GOT3 (cell line): ENCODE measurements around the gene SOD3.

Source experiments
- DNase-seq: peaks from one replicate; lab custom pipeline; 2025; ENCODE audit warnings: mixed read lengths; lab: John Stamatoyannopoulos, UW

Gene SOD3

DNA sequence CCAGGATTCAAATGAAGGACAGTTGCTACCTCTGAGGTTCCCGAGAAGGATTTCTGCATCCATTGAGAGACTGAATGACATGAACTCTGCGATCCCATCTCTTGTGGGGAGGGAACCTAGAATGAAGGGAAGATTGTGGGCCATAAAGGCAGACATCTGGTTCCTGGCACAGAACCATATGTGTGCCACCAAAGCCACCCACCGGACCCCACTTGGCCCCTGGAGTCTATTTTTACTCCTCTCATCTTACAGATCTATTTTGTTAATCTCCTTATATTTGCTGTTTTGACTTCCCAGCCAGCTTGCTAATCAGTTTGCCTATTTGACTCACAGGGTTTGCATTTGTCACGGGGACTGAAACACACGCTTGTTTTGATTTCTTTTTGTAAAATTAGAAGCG lies 7.3 kb downstream of the SOD3 start:
- no peak for DNase-seq

DNA sequence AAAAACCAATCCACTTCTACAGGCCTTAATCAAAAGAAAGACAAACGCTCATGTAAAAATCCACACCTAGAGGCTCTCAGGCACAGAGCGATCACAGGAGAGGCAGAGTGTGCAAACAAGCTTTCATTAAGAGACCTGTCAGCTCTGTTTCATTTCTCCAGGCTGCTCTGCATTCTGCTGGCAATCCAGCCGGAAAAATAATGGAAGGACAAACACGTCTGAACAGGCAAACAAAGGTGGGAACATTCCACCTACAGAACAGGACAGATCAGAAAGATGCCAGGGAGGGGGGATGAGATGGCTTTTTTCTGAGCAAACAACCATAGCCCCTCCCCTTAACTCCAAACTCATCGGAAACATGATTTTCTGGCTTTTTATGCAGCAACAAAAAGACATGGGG lies 9.7 kb downstream of the SOD3 start:
- DNase-seq, result no peak

DNA sequence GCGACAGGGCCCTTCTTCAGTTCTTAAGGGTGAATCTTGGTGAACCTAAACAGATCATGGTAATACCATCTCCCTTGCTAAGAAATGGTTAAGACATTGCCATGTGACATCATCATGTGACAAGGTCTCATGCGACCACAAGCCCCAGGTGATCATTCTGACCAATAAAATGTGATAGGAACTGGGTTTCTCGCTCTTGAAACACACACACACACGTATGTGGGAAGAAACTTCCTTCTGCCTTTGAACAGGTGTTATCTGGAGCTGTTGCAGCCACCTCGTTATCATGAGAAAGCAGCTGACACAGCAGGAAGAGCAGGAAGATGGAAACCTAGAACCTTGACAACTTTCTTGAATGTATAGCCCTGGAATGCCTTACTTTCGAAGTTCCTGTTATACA lies 10.2 kb downstream of the SOD3 start:
- no peak for DNase-seq

DNA sequence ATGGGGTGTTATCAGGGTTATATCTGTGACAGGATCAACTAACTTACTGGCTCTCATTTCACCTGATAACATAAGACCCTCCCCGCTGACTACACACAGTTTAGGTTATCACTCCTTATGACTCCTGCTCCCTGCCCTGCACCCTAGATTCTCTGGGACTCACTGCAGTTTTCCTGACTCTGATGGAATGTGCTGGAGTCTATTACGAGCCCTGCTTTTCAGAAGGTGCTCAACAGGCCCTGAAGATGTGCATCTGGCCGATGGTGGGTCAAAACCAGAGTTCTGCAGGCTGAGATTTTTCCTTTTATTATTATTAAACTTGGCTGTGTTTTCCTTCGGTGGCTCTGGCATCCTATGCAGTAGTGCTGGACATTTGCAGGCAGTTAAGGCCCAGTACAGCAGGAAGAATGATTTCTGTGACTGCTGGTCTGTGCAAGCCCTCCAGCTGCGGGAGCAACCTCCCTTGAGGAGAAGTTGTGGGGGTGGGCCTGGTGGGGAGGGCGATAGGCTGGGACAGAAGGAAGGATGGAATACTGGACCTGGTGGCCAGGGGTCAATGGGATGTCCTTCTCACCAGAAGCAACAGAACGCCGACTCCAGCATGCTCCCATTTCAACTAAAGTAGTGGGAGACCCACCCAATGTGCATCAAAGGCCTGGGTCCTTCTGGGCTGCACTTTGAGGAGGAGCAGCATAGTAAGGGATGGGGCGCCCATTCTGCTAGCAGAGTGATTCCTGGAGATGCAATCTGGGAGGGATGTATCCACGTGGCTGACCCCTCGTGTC lies 11.0 kb downstream of the SOD3 start:
- no peak for DNase-seq

DNA sequence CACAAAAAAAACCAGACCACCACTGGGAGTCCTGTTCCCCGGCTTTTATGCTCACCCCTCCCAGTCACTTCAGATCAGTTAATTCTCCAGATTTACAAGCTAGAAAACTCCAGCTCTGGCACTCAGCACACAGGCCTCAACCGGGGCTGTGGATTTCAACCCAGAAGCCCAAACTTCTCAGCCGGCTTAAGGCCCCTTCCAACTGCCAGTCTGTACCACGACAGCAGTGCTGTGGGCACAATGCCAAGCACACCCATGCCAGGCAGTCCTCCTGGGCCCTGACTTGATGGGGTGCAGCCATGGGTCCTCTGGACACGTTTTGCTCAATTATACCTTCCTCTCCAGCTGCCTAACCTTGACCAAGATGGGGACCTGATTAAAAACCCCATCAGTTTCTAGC lies 12.2 kb downstream of the SOD3 start:
- DNase-seq, result no peak

DNA sequence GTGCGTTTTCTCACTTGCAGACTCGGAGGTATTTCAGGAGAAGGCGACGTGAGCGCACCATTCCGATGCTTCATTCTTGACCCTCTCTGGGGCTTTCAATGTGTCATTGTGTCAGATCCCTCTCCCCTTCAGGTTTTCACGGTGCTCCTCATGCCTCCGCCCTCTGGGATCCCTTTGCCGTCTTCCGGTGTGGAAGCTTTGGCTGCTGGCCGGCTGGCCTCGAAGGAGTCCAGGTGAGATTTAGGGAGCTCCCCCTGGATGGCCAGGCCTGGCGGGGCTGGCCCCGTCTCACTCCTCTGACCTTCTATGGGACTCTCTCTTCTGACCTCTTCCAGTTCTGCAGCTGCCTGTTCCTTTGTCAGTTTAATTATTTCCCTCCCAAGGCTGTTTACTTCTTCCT lies 12.9 kb downstream of the SOD3 start:
- DNase-seq, result no peak

DNA sequence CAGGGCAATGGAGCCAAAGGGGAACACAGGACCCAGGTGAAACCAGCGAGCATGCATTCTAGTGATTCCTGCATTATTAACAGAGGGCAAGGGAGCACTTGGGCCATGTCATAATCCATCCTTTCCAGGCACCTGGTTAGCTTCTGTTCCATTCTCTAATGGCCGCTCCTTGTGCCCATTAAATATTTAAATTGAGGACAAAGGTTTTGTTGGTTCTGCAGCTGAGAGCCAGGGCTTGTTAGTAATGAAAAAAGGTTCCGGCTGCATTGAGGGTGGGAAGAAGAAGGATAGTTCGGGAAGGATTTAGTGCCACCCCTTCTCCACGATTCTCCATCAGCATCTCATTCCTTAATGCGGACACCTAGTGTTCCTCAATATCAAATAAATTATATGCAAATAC lies 13.6 kb downstream of the SOD3 start:
- no peak for DNase-seq

DNA sequence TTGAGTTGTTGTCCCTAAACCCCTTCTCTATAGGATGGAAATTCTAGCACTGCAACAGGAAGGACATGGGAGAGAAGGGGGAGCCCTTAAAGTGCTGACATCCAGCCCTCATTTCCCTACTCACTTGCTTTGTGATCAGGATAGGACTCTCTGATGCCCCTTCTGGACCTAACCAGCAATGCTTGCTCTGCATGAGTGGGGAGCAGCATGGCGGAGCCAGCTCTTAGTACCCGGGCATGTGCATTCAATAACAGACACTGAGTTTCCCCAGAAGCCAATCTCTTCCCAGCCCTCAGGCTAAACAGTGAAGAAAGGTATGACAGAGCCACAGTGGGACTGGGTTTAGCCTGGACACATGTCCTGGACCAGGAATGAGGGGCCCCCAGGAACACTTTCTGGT lies 14.0 kb downstream of the SOD3 start:
- no peak for DNase-seq

DNA sequence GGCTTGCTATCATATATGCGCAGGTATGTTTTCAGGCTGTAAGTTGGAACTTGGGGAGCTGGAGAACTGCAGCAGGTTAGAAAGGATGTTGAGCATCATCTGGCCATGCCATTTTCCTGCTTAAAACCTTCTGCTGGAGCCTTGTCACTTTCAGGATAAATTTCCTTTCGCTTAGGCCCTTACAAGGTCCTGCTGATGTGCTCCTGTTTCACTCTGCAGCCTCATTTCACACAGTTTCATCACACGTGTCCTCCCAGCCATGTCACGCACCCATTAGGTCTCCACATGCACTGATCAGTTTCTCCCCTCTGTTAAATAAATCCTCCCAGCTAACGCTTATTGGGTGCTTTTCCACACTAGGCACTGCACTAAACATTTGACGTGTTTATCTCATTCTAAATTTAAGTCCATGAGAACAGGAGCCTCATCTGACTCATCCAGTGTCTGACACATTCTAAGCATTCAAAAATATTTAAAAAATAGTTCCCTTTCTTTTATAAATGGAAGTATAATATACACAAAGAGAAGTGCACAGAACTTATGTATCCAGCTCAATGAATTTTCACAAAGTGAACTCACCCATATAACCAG lies 14.5 kb downstream of the SOD3 start:
- DNase-seq, result no peak

DNA sequence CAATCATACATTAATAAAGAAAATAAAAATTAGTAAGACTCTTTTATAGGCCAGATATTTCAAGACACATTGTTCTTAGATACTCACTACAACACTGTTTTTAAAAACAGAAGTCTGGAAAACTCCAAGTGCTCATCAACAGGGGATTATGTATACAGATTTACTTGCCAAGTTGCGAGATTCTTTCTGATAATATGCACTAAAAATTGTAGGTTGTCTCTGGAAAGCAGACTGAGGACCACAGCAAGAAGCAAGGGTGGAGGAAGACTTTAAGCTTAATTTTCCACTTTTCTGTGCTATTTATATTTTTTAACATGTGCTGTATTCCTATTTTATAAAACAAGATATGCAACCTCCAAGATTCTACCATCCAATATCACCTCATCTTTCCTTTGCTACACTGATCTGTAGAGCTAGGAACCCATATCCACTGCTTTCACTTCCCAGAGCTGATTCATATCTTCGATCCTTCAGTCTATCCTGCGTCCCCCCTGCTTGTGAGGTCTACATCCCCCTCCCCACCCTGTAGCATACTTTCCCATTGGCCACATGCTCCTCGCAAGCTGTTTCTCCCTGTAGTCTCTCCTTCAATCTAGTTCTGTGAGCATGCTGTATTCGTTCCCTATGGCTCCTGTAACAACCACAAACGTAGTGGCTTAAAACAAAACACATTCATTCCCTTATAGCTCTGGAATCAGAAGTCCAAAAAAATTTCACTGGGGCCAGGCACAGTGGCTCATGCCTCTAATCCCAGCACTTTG lies 15.7 kb downstream of the SOD3 start:
- DNase-seq, result no peak

DNA sequence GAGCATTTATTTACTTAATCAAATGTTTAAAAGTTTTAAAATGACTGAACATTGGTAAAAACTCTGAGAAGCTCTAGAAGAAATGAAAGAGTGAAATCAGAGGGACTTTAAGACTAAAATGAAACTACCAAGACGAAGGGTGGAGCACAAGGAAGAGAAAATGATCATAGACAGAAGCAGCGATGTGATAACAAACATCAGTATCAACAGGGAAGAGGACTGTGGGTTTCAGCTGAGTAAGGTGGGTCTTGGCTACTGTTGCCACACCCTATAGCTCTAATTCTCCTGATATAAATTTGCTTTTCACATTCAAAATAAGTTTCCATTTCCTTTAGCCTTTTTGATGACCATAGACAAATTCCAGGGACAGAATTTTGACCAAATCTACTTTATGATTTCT lies 18.4 kb downstream of the SOD3 start:
- DNase-seq, result no peak

DNA sequence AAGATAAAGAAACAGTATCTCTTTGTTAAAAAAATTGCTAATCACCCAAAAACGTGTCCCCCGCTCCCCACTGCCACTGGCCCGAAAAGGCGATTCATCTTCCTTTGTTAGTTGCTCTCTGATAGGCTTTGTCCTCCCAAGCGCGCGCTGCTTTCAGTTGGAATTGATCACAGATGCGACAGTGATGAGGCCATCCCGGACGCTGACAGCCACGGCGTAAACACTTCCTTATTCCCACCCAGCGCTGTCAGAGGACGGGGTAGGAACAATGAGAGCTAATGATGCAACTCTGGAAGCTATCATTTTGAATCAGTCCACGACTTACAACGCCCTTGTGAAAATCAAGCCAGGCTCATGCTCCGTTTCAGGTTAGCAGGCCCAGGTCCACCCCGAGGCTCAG lies 21.4 kb downstream of the SOD3 start:
- no peak for DNase-seq

DNA sequence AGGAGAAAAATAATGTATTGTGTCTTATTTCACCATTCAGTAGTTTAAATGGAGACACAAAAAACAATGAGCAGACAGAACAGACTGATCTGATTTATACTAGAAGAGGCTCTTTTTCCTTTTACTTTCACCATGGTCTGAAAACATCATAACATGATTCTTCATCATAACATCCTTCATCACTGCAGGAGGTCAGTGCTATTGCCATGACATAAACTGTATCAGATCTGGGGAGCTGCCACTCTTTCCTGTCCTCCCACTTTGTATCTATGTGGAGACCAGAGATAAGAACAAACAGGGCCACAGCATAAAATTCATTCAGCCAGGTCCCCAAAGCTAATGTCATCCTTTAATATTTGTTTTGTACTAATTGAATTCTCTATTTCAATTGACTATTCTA lies 25.2 kb downstream of the SOD3 start:
- DNase-seq, result no peak

DNA sequence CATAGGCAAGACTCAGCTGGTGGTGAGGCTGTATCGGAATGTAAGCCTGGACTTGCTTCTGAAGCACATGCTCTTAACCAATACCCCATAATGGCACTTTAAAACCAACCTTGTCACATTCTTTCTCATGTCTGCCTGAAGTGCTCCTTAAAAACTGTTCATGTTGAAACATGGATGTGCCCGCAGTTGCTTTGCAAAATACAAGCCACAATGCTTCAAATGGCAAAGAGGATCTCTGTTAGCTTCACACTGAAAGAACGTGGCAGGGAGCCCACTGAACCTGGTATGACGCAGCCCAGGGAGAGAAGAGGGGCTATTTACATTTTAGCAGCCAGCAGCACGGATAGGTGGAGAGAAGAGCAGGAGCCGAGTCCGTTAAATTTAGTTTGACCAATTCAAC lies 29.3 kb downstream of the SOD3 start:
- DNase-seq, result no peak

DNA sequence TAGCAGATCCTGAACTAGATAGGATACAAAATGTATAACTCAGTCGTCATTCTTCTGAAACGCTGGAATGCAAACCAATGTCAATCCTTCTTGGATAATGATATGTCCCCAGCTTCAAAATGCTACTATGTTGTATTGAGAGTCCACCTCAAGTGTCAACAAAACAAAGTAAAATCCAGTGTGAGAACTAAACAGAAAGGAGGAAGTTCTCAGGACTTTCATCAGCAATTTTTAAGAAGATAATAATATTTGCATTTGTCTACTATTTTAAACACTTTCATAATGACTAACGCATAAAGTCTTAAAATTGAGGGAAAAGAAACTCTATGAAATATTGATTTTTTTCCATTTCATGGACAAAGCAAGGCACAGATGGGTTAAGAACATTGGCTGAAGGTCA lies 36.3 kb downstream of the SOD3 start:
- no peak for DNase-seq

DNA sequence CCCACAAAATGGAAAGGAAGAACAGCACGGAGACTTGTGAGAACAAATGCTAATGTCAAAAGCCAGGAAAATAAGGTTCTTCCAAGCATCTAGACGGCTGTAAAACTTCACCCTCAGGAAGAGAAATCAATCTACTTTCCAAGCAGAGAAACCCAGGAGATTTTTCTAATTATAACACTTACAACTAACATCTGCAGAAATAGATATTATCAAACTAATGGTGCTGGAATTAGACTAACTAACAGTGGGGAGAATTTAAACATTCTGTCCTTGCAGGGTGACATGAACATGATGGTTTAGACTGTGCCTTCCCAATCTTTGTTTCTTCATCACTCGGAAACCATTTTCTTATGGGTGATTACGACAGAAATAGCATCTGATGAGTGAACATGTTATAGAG lies 40.3 kb downstream of the SOD3 start:
- no peak for DNase-seq

DNA sequence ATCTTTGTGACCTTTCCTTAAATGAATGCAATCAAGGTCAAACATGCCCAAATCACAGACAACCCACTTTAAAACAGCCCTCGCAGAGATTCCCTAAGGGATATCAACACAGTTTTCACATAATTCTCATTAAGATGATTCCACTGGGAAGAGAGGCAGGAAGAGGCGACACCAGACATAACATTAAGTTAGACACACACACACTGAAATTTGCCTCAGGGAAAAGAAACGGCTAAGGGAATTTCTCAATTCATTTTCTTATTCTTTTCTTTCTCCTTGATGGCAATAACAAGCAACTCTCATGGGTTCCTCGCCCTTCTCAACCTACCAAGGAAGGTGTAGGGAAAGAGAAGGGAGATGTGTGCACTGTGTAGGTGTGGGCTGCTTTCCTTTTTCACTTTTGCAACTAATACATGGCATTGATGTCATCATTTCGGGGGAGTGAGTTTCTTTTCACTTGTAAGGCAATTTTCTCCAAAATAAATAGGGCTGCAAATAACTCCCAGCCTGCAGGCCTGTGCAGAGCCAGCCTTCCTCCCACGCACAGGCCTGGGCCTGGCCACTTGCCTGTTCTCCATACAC lies 41.4 kb downstream of the SOD3 start:
- DNase-seq, result no peak

DNA sequence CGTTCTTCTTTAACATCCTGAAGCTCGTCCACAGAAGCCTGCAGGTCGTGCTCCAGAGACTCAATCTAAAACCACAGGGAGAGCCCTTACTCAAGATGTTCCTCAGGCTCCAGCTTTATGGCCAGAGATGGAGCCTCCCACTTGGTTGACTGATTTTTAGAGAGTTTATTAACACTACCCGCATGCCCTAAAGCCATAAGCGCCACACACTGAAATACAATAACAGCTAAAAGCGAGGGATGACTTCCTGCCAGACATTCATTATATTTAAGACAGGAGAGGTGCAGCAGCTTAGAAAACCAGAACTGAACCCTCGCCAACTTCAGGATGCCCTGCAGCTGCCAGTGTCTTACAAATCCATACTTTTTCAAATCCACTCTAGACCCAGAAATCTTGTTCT lies 42.0 kb downstream of the SOD3 start:
- DNase-seq, result no peak

DNA sequence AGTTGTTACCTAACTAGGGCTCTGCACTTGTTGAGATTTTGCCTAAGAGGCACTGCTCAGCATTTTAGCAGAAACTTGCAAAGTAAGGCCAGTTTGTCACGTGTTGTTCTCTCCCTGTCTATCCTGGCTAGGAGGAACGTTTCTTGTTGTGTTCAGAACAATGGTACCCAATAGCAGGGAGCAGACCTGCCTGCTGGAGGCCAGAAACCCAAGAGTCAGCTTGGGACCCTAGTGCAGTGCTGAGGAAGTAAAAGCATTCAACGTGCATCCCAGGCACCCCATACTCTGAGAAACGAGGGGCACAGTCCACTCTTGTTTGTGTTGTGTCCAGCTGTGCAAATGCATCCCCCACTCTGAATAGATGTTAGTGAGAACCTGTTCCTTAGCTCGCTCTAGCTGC lies 42.4 kb downstream of the SOD3 start:
- no peak for DNase-seq

DNA sequence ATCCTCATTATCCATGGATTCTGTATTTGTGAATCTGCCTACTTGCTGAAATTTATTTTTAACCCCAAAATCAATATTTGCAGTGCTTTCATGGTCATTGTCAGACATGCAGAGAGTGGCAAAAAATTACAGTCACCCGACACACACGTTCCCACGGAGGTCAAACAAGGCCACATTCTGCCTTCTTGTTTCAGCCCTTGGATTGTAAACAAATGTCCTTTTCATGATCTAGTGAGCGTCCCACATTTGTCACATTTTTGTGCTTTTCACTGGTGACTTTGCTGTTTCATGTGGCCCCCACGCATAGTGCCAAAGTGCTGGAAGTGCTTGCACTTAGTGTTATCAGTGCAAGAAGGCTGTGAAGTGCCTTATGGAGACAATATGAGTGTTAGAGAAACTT lies 45.0 kb downstream of the SOD3 start:
- DNase-seq, result no peak

DNA sequence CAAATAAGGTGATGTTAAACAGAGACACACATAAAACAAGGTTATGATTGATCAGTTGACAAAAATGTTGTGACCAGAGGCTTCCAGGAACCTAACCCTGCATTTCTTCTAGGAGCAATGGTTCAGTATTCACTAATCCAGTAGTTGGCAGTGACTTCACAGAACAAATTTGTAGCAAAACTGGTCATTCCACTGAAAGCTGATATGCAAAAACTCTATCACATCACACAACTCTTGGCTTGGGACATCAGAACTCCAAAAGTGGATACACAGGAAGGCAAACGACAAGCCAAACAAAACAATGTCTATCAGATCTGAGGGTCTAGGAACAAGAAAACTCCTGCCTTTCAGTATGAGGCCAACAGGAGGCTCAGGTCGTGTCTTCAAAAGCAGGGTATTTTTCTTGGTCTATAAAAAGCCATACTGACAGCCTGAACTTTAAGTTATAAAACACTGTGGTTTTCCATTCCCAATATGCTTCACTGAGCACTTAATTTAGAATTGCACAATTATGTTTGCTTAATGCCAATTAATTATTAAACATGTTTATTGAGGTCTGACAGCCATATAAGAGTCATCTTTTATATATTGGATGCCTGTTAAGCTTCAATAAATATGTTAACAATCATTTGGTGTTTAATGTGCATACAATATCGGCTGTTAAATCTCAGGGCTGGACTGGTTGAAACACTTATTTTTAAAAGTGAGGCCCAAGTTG lies 45.6 kb downstream of the SOD3 start:
- no peak for DNase-seq

DNA sequence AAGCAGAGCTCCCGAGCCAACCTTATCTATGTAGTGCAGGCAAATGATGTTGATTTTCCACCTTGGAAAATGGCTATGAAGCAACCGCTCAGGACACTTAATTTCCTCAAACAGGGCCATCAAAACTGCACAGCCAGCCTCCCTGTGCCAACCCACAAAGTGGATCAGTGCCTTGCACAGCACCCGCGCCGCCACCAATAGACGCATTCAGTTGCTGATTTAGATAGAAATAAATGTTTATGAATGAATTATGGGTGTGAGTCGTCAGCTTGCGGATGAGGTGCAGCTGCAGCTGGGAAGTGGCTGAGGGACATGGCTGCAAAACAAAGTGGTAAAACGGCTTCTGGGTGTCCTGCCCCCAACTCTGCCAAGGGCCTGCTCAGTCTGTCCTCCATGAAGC lies 47.0 kb downstream of the SOD3 start:
- DNase-seq, result no peak
